CD14-positive monocyte (primary cell): ENCODE results near the gene FLRT1. TPM values are rescaled to one million over a fixed set of nuclear protein-coding genes. Genes with fewer than 3 reads are reported as not detected.

ENCODE experiments used
- DNase-seq, 3 donors: peaks; one replicate each; pipeline ENCODE4 v3.0.0-alpha.2; 2011 to 2022
- H2AFZ ChIP-seq: 2 replicates; pipeline ENCODE4 v1.6.0; 2012; ENCODE audit warnings: mild to moderate bottlenecking, low read depth, low read length, inconsistent platforms; ENCODE audit not compliant: insufficient read depth, poor library complexity, severe bottlenecking
- H3K27ac ChIP-seq, 2 donors: 1 replicate in 1 of 2; 2 replicates in 1 of 2; pipeline ENCODE4 v1.5.1; 2012 to 2013; ENCODE audit warnings: low read length in 2 of 2, control low read depth in 1 of 2, inconsistent platforms in 1 of 2, low read depth in 1 of 2, mild to moderate bottlenecking in 1 of 2
- H3K27me3 ChIP-seq, 2 donors: one replicate each; pipeline versions ENCODE4 v1.6.0 to v1.6.1; 2011 to 2013; ENCODE audit warnings: low read length in 2 of 2; ENCODE audit not compliant: control insufficient read depth in 2 of 2, insufficient read depth in 2 of 2
- H3K36me3 ChIP-seq, 2 donors: replicated peaks in 1 of 2; 1 replicate in 1 of 2; 2 replicates in 1 of 2; pipeline versions ENCODE4 v1.5.1 to v1.6.1; 2012 to 2013; ENCODE audit warnings: low read length in 2 of 2, control low read depth in 1 of 2, inconsistent platforms in 1 of 2, mild to moderate bottlenecking in 1 of 2; ENCODE audit not compliant: insufficient read depth in 2 of 2, control insufficient read depth in 1 of 2
- H3K4me1 ChIP-seq, 2 donors: 1 replicate in 1 of 2; 2 replicates in 1 of 2; pipeline versions ENCODE4 v1.5.1 to v1.6.1; 2012 to 2013; ENCODE audit warnings: low read length in 2 of 2, control low read depth in 1 of 2, inconsistent platforms in 1 of 2, mild to moderate bottlenecking in 1 of 2, moderate library complexity in 1 of 2; ENCODE audit not compliant: insufficient read depth in 2 of 2, control insufficient read depth in 1 of 2
- H3K4me2 ChIP-seq: replicated peaks from 2 replicates; pipeline ENCODE3; 2012; ENCODE audit warnings: low read length, moderate library complexity, mild to moderate bottlenecking; ENCODE audit not compliant: poor library complexity, severe bottlenecking; ENCODE audit errors: extremely low read depth
- H3K4me3 ChIP-seq, 3 experiments: fragments of 200-600 bp in 1 of 3; sonication (generic) in 1 of 3; replicated peaks in 1 of 3; 1 replicate in 2 of 3; 2 replicates in 1 of 3; pipeline ENCODE4 v1.5.1; 2011 to 2013; ENCODE audit warnings: low read length in 3 of 3, mild to moderate bottlenecking in 3 of 3, control low read depth in 2 of 3, low read depth in 2 of 3, inconsistent platforms in 1 of 3, moderate library complexity in 1 of 3
- H3K79me2 ChIP-seq: 2 replicates; pipeline ENCODE4 v1.6.0; 2012; ENCODE audit warnings: mild to moderate bottlenecking, control low read depth, inconsistent platforms, low read length, moderate library complexity; ENCODE audit not compliant: insufficient read depth
- H3K9ac ChIP-seq: 2 replicates; pipeline ENCODE4 v1.6.0; 2017; ENCODE audit warnings: low read length, mild to moderate bottlenecking; ENCODE audit not compliant: insufficient read depth, poor library complexity, severe bottlenecking
- H3K9me3 ChIP-seq, 2 donors: replicated peaks in 1 of 2; 1 replicate in 1 of 2; 2 replicates in 1 of 2; pipeline versions ENCODE4 v1.5.1 to v1.6.1; 2012 to 2013; ENCODE audit warnings: low read length in 2 of 2, control low read depth in 1 of 2; ENCODE audit not compliant: control insufficient read depth in 1 of 2, insufficient read depth in 1 of 2
- H4K20me1 ChIP-seq: 2 replicates; pipeline ENCODE4 v1.6.0; 2012; ENCODE audit warnings: mild to moderate bottlenecking, low read length, control low read depth, moderate library complexity; ENCODE audit not compliant: insufficient read depth
- H3K27ac Mint-ChIP-seq, 7 donors: one replicate each; pipeline ENCODE4 v1.8.0; 2020; ENCODE audit warnings: mild to moderate bottlenecking in 7 of 7, mixed read lengths in 7 of 7, moderate library complexity in 6 of 7, inconsistent platforms in 2 of 7
- H3K27me3 Mint-ChIP-seq, 3 donors: one replicate each; pipeline ENCODE4 v1.8.0; 2021 to 2022; ENCODE audit warnings: low read depth in 3 of 3, mild to moderate bottlenecking in 3 of 3, mixed read lengths in 3 of 3, moderate library complexity in 3 of 3, inconsistent platforms in 1 of 3
- H3K36me3 Mint-ChIP-seq, 2 donors: one replicate each; pipeline ENCODE4 v1.8.0; 2020; ENCODE audit warnings: mixed read lengths in 2 of 2, inconsistent platforms in 1 of 2, mild to moderate bottlenecking in 1 of 2
- H3K4me1 Mint-ChIP-seq: one replicate; pipeline ENCODE4 v1.8.0; 2020; ENCODE audit warnings: mild to moderate bottlenecking, mixed read lengths
- H3K4me3 Mint-ChIP-seq, 2 donors: one replicate each; pipeline ENCODE4 v1.8.0; 2020; ENCODE audit warnings: mild to moderate bottlenecking in 2 of 2, mixed read lengths in 2 of 2, moderate library complexity in 1 of 2
- H3K9me3 Mint-ChIP-seq, 7 donors: one replicate each; pipeline ENCODE4 v1.8.0; 2020 to 2022; ENCODE audit warnings: mixed read lengths in 7 of 7, mild to moderate bottlenecking in 6 of 7, moderate library complexity in 6 of 7, inconsistent platforms in 2 of 7
- WGBS: methylation state at CpG from one replicate; pipeline ENCODE4 v1.1.5; 2013; ENCODE audit warnings: missing lambda C conversion rate; ENCODE audit not compliant: insufficient coverage; 5-methylcytosine and 5-hydroxymethylcytosine counted together
- intact Hi-C, 2 donors: fragments of 100-400 bp; cut with micrococcal nuclease; formaldehyde crosslinking; loops; one replicate each; pipeline versions ENCODE4 v1.15.0 to v1.15.1; 2023
- polyA plus RNA-seq, 3 donors: library from polyadenylated mRNA; depleted of rRNA in 1 of 3; unstranded in 2 of 3; stranded (reverse) in 1 of 3; fragments of 300-500 nt in 2 of 3; fragments of >200 nt in 1 of 3; fragmentation: Illumina TruSeq in 2 of 3; gene quantifications; 1 replicate in 2 of 3; 2 replicates in 1 of 3; pipeline ENCODE4 v1.2.3, GENCODE V29; 2012 to 2021
- TF ChIP-seq, protein P1 (sequence below): fragments of 200-600 bp; IDR thresholded peaks from one replicate; pipeline ENCODE4 v1.8.0; 2022; ENCODE audit warnings: antibody characterized with exemption, mild to moderate bottlenecking

The FLRT1 gene
- polyA plus RNA-seq, 3 donors, result not detected

DNA sequence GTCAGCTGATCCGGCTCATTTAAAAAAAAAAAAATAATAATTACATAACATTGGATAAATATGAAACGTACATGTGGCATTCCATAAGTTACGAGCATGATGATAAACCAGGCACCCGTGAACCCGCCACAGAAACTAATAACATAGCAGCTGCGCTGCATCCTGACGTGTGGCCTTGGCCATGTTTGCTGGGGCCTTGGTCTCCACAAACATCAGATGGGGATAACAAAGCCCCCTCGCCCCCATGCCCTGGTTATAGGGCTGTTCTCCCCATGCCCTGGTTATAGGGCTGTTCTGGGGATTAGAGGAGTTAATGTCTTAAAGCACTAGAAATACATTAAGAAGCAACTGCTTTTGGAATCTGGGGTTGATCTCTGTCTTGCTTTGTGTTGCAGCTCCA lies 36.7 kb downstream of the FLRT1 start:
- Histone ChIP-seq H3K9me3 (no peaks in the 10 kb centered on the region), H3K27ac (no peak overlapping the region), H3K9ac (no peak overlapping the region), H3K36me3 (no peaks in the 10 kb centered on the region), H3K27me3 (no peaks in the 10 kb centered on the region), H3K4me1 (peaks cover 10 to 13% of the 10 kb centered on the region in 2 donors), H3K4me3 (no peak overlapping the region), H2AFZ (no peak overlapping the region), H4K20me1 (no peaks in the 10 kb centered on the region), H3K4me2 (no peak overlapping the region), H3K79me2 (no peaks in the 10 kb centered on the region)
- intact Hi-C loops, result no loop called here
- no peaks in the 10 kb centered on the region for H3K9me3 Mint-ChIP-seq
- H3K36me3 Mint-ChIP-seq, result no peaks in the 10 kb centered on the region
- peaks cover 0 to 6% (median 2%) of the 10 kb centered on the region in 3 donors for H3K27me3 Mint-ChIP-seq
- no peak overlapping the region for H3K4me3 Mint-ChIP-seq
- peaks cover 8% of the 10 kb centered on the region for H3K4me1 Mint-ChIP-seq
- no peak for DNase-seq
- 88% methylated on average over 6 of the region's 8 CpGs for WGBS
- TF ChIP-seq, protein P1, sequence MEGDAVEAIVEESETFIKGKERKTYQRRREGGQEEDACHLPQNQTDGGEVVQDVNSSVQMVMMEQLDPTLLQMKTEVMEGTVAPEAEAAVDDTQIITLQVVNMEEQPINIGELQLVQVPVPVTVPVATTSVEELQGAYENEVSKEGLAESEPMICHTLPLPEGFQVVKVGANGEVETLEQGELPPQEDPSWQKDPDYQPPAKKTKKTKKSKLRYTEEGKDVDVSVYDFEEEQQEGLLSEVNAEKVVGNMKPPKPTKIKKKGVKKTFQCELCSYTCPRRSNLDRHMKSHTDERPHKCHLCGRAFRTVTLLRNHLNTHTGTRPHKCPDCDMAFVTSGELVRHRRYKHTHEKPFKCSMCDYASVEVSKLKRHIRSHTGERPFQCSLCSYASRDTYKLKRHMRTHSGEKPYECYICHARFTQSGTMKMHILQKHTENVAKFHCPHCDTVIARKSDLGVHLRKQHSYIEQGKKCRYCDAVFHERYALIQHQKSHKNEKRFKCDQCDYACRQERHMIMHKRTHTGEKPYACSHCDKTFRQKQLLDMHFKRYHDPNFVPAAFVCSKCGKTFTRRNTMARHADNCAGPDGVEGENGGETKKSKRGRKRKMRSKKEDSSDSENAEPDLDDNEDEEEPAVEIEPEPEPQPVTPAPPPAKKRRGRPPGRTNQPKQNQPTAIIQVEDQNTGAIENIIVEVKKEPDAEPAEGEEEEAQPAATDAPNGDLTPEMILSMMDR, result no peak
- no peak overlapping the region for H3K27ac Mint-ChIP-seq

DNA sequence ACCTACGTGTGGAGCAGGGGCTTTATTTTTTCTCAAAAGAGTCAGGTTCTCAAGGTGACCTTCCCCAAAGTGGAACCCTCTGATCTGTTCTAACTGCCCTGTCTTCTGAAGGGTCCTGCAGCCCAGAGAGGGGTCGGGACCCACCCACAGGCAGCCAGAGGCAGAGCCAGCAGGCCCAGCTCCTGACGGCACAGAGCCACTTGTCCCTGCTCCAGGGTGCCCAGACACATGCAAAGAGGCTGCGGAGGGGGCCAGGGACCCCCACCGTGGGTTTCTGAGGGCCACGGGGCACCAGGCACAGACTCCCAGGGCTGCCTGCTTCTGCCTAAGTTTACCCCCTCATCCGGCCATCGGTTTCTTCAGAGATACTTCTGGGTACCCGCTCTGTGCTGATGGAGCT lies 37.1 kb downstream of the FLRT1 start:
- H3K9ac ChIP-seq, result no peak overlapping the region
- H3K36me3 ChIP-seq, result no peaks in the 10 kb centered on the region
- no peak overlapping the region for H2AFZ ChIP-seq
- H3K79me2 ChIP-seq, result no peaks in the 10 kb centered on the region
- TF ChIP-seq, protein P1, result no peak
- no peak overlapping the region for H3K27ac Mint-ChIP-seq
- no peak overlapping the region for H3K4me2 ChIP-seq
- H3K4me1 Mint-ChIP-seq, result peaks cover 8% of the 10 kb centered on the region
- H3K9me3 ChIP-seq, result no peaks in the 10 kb centered on the region
- H3K27me3 ChIP-seq, result no peaks in the 10 kb centered on the region
- H4K20me1 ChIP-seq, result no peaks in the 10 kb centered on the region
- 99% methylated on average over 7 of the region's 9 CpGs for WGBS
- intact Hi-C loops, result no loop called here
- H3K4me3 ChIP-seq, result no peak overlapping the region
- no peak overlapping the region for H3K27ac ChIP-seq
- H3K4me1 ChIP-seq, result peaks cover 10 to 13% of the 10 kb centered on the region in 2 donors
- H3K9me3 Mint-ChIP-seq, result no peaks in the 10 kb centered on the region
- H3K4me3 Mint-ChIP-seq, result no peak overlapping the region
- H3K36me3 Mint-ChIP-seq, result no peaks in the 10 kb centered on the region
- H3K27me3 Mint-ChIP-seq, result peaks cover 0 to 8% (median 2%) of the 10 kb centered on the region in 3 donors
- no peak for DNase-seq
